Measurements from ENCODE around the gene HOXD9.

The HOXD9 gene

DNA sequence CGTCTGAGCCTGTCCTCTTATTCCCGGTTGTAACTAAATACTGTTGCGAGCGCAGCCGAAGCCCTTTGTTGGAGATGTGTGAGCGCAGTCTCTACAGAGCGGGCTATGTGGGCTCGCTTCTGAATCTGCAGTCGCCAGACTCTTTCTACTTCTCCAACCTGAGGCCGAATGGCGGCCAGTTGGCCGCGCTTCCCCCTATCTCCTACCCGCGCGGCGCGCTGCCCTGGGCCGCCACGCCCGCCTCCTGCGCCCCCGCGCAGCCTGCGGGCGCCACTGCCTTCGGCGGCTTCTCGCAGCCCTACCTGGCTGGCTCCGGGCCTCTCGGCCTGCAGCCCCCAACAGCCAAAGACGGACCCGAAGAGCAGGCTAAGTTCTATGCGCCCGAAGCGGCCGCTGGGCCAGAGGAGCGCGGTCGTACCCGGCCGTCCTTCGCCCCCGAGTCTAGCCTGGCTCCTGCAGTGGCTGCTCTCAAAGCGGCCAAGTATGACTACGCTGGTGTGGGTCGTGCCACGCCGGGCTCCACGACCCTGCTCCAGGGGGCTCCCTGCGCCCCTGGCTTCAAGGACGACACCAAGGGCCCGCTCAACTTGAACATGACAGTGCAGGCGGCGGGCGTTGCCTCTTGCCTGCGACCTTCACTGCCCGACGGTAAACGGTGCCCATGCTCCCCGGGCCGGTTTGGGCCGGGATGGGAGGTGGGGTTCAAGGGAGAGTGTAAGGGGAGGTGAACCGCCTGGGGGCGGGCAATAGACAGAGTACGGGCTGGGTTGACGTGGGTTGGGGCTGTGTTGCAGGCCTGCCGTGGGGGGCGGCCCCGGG lies 22.6 kb upstream of the HOXD9 start, which contains the start of gene HOXD12:
Gene HOXD12 (plus strand): TSS at position 68 of the 819 bp plus-strand sequence. CDS start 7 bp downstream, at position 75.
- no peak within 1 kb of the TSS for H3K4me3 Mint-ChIP-seq
- H3K27me3 Mint-ChIP-seq: peaks cover 96% of the 10 kb centered on the region
- H3K27ac Mint-ChIP-seq: no peak within 1 kb of the TSS
- intact Hi-C loops (cut with micrococcal nuclease): loop anchor here (10.0 kb wide), 1 partner anchor 95 kb away; the partner anchor contains the start of gene LNPK
- H3K4me1 Mint-ChIP-seq (ENCODE audit: low read depth): peaks cover 24% of the 10 kb centered on the region
- H3K36me3 Mint-ChIP-seq (ENCODE audit: low read depth): no peaks in the 10 kb centered on the region
- H3K9me3 Mint-ChIP-seq: no peaks in the 10 kb centered on the region

DNA sequence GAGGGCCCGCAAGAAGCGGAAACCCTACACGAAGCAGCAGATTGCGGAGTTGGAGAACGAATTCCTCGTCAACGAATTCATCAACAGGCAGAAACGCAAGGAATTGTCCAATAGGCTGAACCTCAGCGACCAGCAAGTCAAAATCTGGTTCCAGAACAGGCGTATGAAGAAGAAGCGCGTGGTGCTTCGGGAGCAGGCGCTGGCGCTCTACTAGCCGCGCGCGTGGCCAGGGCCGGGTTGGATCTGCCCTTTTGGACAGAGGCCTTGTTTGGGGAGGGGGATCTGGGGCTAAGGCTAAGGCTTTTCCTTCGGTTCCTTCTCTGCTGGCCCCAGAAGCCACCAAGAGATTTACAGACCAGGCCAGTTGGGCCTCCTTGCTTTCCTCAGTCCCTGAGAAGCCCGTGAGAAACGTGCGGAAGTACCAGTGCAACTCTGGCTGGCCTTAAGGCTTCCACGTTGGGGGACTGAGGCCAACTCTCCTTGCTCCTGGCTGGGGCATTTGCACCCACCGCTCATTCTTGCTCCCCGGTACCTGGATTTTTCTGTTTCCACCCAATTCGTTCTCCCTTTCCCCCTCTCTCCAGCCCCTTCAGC lies 21.9 kb upstream of the HOXD9 start:
- no peak overlapping the region for H3K27ac Mint-ChIP-seq
- H3K27me3 Mint-ChIP-seq: peaks cover 96% of the 10 kb centered on the region
- H3K36me3 Mint-ChIP-seq (ENCODE audit: low read depth): no peaks in the 10 kb centered on the region
- no peak overlapping the region for H3K4me3 Mint-ChIP-seq
- H3K9me3 Mint-ChIP-seq: no peaks in the 10 kb centered on the region
- intact Hi-C loops (cut with micrococcal nuclease): no loop called here
- peaks cover 30% of the 10 kb centered on the region for H3K4me1 Mint-ChIP-seq (ENCODE audit: low read depth)

DNA sequence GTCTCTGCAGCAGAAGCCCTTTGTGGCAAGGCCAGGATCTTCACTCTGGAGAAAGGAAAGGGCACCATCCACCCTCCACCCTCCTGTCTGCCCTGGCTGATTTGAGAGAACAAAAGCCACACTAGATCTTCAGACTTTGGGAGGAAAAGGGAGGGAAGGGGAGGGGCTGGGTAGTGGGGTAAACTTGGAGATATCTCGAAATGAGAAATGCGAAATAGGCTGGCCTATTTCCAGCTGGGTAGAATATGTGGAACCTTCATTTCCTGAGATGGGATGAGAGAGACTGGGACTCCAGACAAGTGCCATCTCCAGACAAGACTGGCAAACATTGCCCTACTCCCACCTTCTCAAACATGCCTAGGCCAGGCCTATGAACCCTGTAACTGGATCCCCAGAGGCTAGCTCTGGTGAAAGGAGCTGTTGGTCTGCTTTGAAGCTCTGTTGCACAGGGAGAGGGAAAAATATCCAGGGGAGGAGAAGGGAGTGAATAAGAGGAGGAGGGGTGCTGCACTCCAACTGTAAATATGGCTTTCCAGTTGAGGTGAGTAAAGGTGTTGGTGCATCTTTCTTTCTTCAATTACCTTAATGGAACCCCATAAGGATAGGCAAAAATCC lies 21.2 kb upstream of the HOXD9 start:
- H3K27me3 Mint-ChIP-seq: peaks cover 98% of the 10 kb centered on the region

DNA sequence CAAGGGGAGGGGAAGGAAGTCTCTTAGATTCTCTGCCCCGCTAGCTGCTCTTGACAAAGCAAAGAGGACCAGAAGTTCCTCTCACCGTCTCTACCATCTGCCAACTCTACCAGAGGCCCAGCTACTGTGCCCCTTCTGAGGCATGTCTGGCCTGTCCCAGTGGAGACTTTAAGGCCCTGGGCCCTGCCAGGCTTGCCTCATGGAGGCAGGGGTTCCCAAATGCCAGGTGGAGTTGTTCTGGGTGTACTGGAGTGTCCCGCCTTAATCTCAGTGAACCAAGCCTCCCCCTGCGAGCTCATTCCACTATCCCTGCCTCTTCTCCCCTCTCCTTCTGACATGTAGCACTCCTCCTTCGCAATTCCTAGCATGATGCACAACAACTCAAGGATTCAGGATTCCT lies 20.7 kb upstream of the HOXD9 start:
- intact Hi-C loops (cut with micrococcal nuclease): no loop called here
- Mint-ChIP-seq H3K4me3 (no peak overlapping the region), H3K36me3 (ENCODE audit: low read depth) (no peaks in the 10 kb centered on the region), H3K4me1 (ENCODE audit: low read depth) (peaks cover 34% of the 10 kb centered on the region), H3K9me3 (no peaks in the 10 kb centered on the region), H3K27ac (no peak overlapping the region), H3K27me3 (peaks cover 95% of the 10 kb centered on the region)

More for the DNA sequence above, 21.2 kb upstream of the HOXD9 start:
- no peak overlapping the region for H3K4me3 Mint-ChIP-seq
- intact Hi-C loops (cut with micrococcal nuclease): no loop called here
- no peaks in the 10 kb centered on the region for H3K36me3 Mint-ChIP-seq (ENCODE audit: low read depth)
- H3K4me1 Mint-ChIP-seq (ENCODE audit: low read depth): peaks cover 36% of the 10 kb centered on the region
- H3K9me3 Mint-ChIP-seq: no peaks in the 10 kb centered on the region
- no peak overlapping the region for H3K27ac Mint-ChIP-seq

DNA sequence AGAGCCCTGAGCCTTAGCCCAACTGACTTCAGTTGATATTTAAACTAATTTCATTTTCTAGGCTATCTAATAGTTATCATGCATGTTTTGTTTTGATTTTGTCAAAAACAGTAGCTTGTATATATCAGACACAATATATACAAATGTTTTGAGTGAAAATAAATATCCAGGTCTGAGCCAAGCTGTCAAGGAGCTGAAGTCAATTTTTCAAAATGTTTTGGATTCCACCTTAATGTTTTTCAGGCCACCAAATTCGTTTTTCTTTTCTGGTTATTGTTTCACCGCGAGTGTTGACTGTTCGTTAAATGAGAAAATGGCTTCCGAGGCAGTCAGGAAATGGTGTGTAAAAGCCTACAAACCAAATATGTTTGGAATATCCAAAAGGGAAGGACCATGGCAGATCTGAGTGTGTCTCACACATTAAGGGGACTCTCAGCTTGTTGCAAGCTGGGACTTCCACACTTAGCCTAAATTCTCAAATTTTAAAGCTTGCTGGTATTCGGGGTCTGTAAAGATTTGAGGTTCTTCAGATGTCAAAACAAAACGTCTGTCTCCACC lies 20.1 kb upstream of the HOXD9 start:
- Mint-ChIP-seq H3K27me3 (peaks cover 94% of the 10 kb centered on the region), H3K4me1 (ENCODE audit: low read depth) (peaks cover 32% of the 10 kb centered on the region), H3K4me3 (no peak overlapping the region), H3K36me3 (ENCODE audit: low read depth) (no peaks in the 10 kb centered on the region), H3K9me3 (no peaks in the 10 kb centered on the region), H3K27ac (no peak overlapping the region)
- intact Hi-C loops (cut with micrococcal nuclease): no loop called here

DNA sequence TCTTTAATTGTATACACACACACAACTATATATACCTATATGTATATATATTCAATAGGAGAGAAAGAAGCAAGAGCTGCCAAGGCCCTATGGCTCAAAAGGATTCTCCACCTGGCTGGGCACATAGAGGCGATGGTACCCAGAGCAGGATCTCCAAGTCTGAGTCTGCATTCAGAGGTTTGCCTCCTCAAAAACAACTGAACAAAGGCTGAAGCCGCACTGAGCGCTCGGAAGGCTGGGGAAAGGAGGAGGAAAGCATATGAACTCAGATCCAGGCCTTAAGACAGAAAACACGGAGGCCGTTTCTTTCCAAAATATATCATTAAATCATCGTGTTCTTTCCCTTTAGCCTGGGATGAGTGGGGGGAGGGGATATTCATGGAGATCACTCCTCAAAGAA lies 19.3 kb upstream of the HOXD9 start:
- Mint-ChIP-seq H3K36me3 (ENCODE audit: low read depth) (no peaks in the 10 kb centered on the region), H3K9me3 (no peaks in the 10 kb centered on the region), H3K27me3 (peaks cover 86% of the 10 kb centered on the region), H3K4me1 (ENCODE audit: low read depth) (peaks cover 26% of the 10 kb centered on the region), H3K27ac (no peak overlapping the region), H3K4me3 (no peak overlapping the region)
- intact Hi-C loops (cut with micrococcal nuclease): no loop called here

DNA sequence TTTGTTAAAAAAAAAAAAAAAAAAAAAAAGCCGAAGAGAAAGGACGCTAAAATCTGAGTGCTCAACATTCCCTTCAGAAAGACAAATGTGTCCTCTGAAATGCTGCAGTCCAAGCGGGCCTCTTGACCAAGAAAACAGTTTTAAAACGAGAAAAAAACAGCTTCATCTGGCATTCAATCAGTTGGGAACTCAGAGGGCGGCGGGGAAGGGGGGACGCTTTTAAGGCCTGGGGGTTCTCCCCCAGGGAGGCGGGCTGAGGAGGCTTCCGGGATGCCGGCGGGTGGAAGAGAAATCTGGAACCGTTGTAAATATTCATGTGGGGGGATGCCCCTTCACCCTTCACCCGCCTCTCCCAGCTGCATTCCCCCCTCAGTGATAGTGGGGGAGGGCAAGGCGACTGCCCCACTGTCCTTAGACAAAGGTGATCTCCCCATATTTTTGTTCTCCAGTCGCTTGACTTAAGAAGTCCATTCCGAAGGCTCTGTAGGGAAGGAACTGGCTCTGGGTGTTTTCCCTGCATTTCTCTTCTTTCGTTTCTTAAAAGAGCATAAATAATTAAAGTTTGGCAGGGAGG lies 18.7 kb upstream of the HOXD9 start:
- intact Hi-C loops (cut with micrococcal nuclease): no loop called here
- Mint-ChIP-seq H3K27me3 (peaks cover 86% of the 10 kb centered on the region), H3K4me3 (no peak overlapping the region), H3K9me3 (no peaks in the 10 kb centered on the region), H3K36me3 (ENCODE audit: low read depth) (no peaks in the 10 kb centered on the region), H3K27ac (no peak overlapping the region), H3K4me1 (ENCODE audit: low read depth) (peaks cover 26% of the 10 kb centered on the region)

DNA sequence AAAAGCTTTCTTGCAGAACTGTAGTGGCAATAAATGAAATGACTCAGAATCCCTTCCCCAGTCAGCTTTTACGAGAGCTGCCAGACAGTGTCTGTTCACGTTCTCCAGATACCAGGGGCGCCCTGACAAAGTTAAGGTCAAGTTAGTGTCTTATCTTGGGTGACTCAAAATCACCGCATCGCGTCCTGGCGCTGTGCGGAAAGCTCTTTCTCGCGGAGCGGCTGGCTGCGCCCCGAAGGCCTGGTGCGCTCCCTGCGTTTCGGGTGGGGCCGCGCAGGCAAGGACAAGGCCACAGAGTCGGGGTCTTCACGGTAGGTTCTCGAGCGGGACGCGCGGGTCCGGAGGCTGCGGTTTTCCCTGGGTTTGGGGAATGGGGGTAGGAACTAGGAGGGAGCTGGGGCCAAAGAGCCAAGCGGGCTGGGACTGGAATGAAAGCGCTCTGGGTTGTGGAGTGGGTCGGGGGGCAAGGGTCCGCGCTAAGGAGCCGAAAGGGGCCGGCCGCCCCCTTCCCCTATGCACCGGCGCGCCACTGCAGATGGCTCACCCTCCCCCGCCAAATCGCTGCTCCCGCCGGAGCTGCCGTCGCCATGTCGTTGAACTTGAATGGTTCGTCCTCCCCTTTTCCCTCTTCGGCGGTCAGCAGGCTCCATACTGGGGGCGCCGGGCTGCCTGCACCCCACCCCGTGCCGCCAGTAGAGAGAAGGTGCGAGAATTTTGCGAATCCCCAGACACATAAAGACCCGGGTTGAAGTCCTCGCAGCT lies 18.0 kb upstream of the HOXD9 start:
- no peak overlapping the region for H3K27ac Mint-ChIP-seq

DNA sequence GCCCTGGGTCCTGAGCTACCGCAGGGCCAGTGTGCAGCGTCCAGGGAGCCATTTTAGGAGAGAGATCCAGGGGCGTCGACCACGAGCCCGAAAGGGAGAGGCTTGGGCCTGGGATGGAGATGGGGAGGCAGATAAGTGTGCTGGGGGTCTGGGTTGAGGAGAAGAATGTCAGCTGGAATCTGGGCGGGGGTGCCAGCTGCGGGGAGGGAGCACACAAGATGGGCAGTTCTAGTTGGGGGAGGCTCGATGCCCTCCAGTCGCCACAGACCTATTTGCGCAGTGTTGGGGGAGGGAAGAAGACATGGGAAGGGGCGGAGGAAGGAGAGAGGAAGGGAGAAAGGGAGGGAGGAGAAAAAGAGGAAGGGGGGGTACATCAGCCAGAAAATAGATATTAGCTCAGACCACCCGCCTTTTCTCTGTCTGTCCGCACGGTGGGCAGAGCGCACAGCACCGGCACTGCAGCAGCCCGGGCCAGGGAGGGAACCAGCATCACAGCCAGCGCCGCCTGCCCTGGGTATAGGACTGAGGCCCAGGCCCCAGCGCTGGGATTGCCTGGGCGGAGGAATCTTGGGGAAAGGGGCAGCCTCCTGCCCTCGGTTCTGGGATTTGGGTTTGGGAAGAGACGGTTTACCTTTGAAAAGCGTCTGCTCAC lies 17.3 kb upstream of the HOXD9 start:
- no peaks in the 10 kb centered on the region for H3K36me3 Mint-ChIP-seq (ENCODE audit: low read depth)
- H3K4me3 Mint-ChIP-seq: no peak overlapping the region

More for the DNA sequence above, 18.0 kb upstream of the HOXD9 start:
- no peaks in the 10 kb centered on the region for H3K9me3 Mint-ChIP-seq
- H3K27me3 Mint-ChIP-seq: peaks cover 86% of the 10 kb centered on the region
- H3K4me3 Mint-ChIP-seq: no peak overlapping the region
- intact Hi-C loops (cut with micrococcal nuclease): no loop called here
- peaks cover 26% of the 10 kb centered on the region for H3K4me1 Mint-ChIP-seq (ENCODE audit: low read depth)
- no peaks in the 10 kb centered on the region for H3K36me3 Mint-ChIP-seq (ENCODE audit: low read depth)

DNA sequence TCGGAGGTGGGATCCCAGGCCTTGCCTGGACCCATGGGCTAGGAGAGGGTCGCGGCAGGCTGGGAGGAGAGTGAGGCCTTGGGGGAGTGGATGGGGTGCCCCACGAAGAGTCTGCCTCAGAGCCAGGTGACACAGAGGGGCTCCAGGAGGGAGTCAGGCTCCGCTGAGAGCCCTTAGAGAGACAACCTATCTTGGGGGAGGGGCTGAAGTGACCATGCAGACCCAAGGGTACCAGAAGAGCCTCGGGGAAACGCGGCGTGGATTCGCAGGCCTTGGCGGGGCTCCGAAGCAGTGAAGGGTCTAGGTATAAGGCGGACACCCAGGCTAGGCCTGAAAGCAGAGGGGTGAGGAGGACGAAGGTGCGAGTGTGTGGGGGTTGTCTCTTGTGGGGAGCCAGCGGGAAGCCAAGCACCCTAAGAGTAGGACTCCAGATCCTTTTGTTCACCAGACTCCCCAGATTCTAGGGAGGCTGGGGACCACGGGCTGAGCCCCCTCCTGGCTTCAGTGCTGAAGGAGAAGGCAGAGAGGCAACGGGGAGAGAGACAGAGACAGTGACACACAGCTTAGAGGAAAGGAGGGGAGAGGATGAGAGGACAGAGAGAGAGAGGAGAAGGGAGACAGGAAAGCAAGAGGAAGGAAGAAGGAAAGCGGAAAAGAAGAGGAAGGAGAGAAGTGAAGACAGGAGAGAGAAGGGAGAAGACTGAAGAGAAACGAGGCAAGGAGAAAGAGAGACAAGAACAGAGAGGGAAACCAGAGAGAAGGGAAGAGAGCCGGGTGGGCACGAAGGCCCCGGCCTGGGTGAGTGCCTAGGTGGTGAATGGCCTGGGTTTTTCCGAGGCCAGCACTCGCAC lies 16.6 kb upstream of the HOXD9 start:
- Mint-ChIP-seq H3K27me3 (peaks cover 84% of the 10 kb centered on the region), H3K36me3 (ENCODE audit: low read depth) (no peaks in the 10 kb centered on the region), H3K27ac (no peak overlapping the region), H3K9me3 (no peaks in the 10 kb centered on the region), H3K4me1 (ENCODE audit: low read depth) (peaks cover 27% of the 10 kb centered on the region), H3K4me3 (no peak overlapping the region)
- intact Hi-C loops (cut with micrococcal nuclease): no loop called here

More for the DNA sequence above, 17.3 kb upstream of the HOXD9 start:
- no peak overlapping the region for H3K27ac Mint-ChIP-seq
- peaks cover 26% of the 10 kb centered on the region for H3K4me1 Mint-ChIP-seq (ENCODE audit: low read depth)
- no peaks in the 10 kb centered on the region for H3K9me3 Mint-ChIP-seq
- H3K27me3 Mint-ChIP-seq: peaks cover 86% of the 10 kb centered on the region
- intact Hi-C loops (cut with micrococcal nuclease): no loop called here

DNA sequence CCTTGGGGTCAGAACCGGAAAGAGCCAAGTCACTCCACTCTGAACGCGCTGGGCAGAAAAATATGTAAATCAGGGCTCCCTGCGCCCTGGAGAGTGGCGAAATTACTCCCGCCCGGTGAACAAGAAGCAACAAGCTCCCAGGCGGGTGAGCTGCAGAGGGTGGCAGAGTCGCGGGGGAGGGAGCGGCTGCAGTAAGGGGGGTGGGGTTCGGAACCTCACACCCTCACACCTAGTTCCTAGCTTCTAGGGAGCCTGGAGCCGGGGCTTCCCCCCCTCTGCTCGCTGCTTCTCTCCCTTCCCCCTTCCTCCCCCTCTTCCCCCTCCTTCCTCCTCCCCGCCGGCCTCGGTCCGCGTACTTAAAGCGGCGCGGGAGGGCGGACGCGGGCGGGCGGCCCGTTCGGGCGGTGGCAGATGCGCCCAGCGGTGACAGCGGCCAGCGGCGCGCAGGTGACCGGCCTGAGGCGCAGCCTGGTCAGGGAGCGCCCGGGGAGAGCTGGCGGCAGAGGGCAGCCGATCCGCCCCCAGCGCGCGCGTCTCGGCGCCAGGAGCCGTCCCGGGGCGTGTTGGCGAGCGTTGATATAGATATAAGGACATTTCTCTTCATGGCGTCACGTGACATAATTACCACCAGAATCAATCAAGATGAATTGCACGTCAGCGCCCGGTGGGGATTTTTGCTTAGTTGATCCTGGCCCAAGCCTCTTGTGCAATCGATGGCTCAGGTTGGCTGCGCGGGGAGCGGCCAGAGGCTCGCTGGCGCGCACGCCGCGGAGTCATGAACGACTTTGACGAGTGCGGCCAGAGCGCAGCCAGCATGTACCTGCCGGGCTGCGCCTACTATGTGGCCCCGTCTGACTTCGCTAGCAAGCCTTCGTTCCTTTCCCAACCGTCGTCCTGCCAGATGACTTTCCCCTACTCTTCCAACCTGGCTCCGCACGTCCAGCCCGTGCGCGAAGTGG lies 15.7 kb upstream of the HOXD9 start, which contains the start of gene HOXD11:
Gene HOXD11 (plus strand): TSS at position 700 of the 959 bp plus-strand sequence. CDS start 76 bp downstream, at position 776.
- intact Hi-C loops (cut with micrococcal nuclease): no loop called here

More for the DNA sequence above, 15.7 kb upstream of the HOXD9 start, which contains the start of gene HOXD11:
- H3K4me1 Mint-ChIP-seq (ENCODE audit: low read depth): peaks cover 31% of the 10 kb centered on the region
- no peaks in the 10 kb centered on the region for H3K9me3 Mint-ChIP-seq
- H3K4me3 Mint-ChIP-seq: peak within 1 kb of the TSS; percentile 13
- H3K36me3 Mint-ChIP-seq (ENCODE audit: low read depth): no peaks in the 10 kb centered on the region
- peaks cover 84% of the 10 kb centered on the region for H3K27me3 Mint-ChIP-seq
- H3K27ac Mint-ChIP-seq: no peak within 1 kb of the TSS
